ENCODE results near the gene CDV3. TPM values are rescaled to one million over a fixed set of nuclear protein-coding genes. Genes with fewer than 3 reads are reported as not detected.
"Not testable (repeated sequence)": the region's sequence is repeated elsewhere in the genome, so short reads cannot be mapped to it uniquely, and the experiment has no call there.

Gene CDV3
- total RNA-seq, 6 experiments from 2014 or later: 61.3 to 104 (median 81.3) TPM

DNA sequence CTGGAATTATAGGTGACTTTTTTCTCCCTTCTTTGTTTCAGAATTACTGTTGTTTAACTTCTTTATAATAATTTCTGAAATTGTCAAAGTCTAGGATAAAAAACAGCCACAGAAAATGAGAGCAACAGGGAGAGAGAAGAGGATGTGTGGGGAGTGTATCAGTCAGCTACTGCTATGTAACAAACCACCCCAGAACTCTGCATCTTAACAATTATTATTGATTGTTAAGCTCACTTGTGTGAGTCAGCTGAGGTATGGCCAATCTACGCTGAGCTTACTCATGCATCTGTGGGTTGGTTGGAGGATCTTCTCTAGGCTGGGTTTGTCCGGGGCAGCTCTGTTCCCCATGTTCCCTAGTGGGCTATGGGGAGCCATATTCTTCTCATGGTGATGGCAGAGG is 43.7 kb upstream of the CDV3 start:
- Histone ChIP-seq H3K27me3 (no peaks in the 10 kb centered on the region), H3K36me3 (no peaks in the 10 kb centered on the region), H3K27ac (no peak overlapping the region), H3K4me3 (no peak overlapping the region), H3K9me3 (no peaks in the 10 kb centered on the region), H3K4me1 (no peaks in the 10 kb centered on the region)
- DNase-seq (no peak), ATAC-seq (no peak)
- 90% methylated on average over 2 of the region's 2 CpGs for WGBS (ENCODE audit: insufficient coverage, low coverage, low lambda C conversion rate, missing lambda C conversion rate)
- intact Hi-C loops (cut with DNase I): no loop called here
- TF ChIP-seq POLR2A (IDR thresholded peaks at IDR 0.05) (no peak), CTCF (IDR thresholded peaks at IDR 0.05) (no peak)

GRCh38 chr3:133531981-133532380 is 41.5 kb upstream of the CDV3 start:
- no peaks in the 10 kb centered on the region for H3K9me3 ChIP-seq
- H3K4me1 ChIP-seq: peaks cover 0 to 18% (median 8%) of the 10 kb centered on the region in 4 donors
- no peak overlapping the region for H3K27ac ChIP-seq
- DNase-seq (no peak), ATAC-seq (no peak)
- intact Hi-C loops (cut with DNase I): no loop called here
- H3K27me3 ChIP-seq: no peaks in the 10 kb centered on the region
- 50% methylated on average over 3 of the region's 5 CpGs for WGBS (ENCODE audit: insufficient coverage, low coverage, low lambda C conversion rate, missing lambda C conversion rate)
- H3K36me3 ChIP-seq: no peaks in the 10 kb centered on the region
- no peak for TF ChIP-seq POLR2A (IDR thresholded peaks at IDR 0.05)
- no peak for TF ChIP-seq CTCF (IDR thresholded peaks at IDR 0.05)
- no peak overlapping the region for H3K4me3 ChIP-seq

- H3K36me3 ChIP-seq: no peaks in the 10 kb centered on the region
- DNase-seq: no peak
- no peak for ATAC-seq
- TF ChIP-seq POLR2A (IDR thresholded peaks at IDR 0.05) (no peak), CTCF (IDR thresholded peaks at IDR 0.05) (no peak)
- H3K9me3 ChIP-seq: no peaks in the 10 kb centered on the region
- H3K27ac ChIP-seq: no peak overlapping the region
- 80% methylated on average over 1 of the region's 5 CpGs for WGBS (ENCODE audit: insufficient coverage, low coverage, low lambda C conversion rate, missing lambda C conversion rate)
- intact Hi-C loops (cut with DNase I): no loop called here
- no peak overlapping the region for H3K4me3 ChIP-seq
- peaks cover 0 to 20% (median 8%) of the 10 kb centered on the region in 4 donors for H3K4me1 ChIP-seq
- no peaks in the 10 kb centered on the region for H3K27me3 ChIP-seq
Measured at GRCh38 chr3:133532951-133533350, 40.5 kb upstream of the CDV3 start.

DNA sequence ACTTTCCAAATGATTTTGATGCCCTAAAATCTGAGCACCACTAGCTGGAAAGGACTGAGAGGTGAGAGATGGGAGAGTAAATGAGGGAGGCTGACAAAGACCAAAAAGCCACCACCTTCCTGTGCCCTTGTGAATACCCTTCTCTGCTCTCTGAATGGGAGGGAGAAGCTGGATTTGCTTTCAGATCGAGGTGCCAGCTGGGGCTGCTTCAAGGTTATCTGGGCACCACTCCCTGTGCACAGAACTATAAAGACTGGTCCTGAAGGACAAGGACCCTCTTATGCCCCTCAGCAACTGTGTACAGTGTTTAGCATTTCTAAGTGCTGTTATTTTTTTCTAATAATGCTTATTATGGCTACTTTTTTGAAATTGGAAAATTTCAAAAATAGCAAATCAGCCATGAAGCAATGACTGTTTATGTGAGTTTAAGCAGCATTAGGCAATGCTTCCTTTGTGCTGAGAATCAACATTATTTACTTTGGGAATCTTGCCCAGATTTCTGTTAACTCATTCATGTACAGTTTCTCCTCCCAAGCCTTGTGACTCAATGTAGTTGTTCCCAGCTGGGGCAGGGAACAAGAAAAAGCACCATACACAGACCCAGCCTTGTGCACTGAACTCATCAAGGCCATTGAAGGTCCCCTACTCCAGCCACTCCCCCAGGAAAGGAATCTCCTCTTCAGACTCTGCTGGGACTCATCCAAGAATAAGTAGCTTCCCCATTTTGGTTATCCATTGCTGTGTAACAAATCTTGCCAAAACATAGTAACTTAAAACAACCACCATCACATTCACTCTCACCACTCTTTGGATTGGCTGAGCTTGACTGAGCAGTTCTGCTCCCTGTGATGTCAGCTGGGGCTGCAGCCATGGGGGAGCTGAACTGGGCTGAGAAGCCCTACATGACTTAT is 37.3 kb upstream of the CDV3 start:
- TF ChIP-seq CTCF (IDR thresholded peaks at IDR 0.05): no peak
- no peak for TF ChIP-seq POLR2A (IDR thresholded peaks at IDR 0.05)
- Histone ChIP-seq H3K27me3 (no peaks in the 10 kb centered on the region), H3K27ac (peak overlapping the region; percentile 62 to 81 (median 67)), H3K4me1 (peaks cover 0 to 29% (median 11%) of the 10 kb centered on the region in 4 donors), H3K36me3 (no peaks in the 10 kb centered on the region), H3K9me3 (no peaks in the 10 kb centered on the region), H3K4me3 (peak overlapping the region in 1 of 3 donors; percentile 24)
- DNase-seq (peak; percentile 49 to 82 (median 81)), ATAC-seq (peak; percentile 83 to 92 (median 89))
- WGBS (ENCODE audit: insufficient coverage, low coverage, low lambda C conversion rate, missing lambda C conversion rate): no CpG with 5 or more reads among the region's 1 CpG
- intact Hi-C loops (cut with DNase I): no loop called here

DNA sequence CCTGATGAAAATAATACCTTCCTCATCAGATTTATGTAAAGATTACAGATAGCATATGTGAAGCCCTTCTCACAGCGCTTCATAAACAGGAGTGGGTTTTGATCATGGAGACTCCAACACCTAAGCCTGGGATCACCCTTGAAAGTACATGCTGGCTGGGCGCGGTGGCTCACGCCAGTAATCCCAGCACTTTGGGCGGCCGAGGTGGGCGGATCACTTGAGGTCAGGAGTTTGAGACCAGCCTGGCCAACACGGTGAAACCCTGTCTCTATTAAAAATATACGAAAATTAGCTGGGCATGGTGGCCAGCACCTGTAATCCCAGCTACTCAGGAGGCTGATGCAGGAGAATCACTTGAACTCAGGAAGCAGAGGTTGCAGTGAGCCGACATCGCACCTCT is 36.4 kb upstream of the CDV3 start:
- H3K4me3 ChIP-seq; DNase-seq; intact Hi-C loops (cut with DNase I); H3K27me3 ChIP-seq; H3K9me3 ChIP-seq; ATAC-seq; H3K36me3 ChIP-seq: not testable (repeated sequence)
- WGBS (ENCODE audit: insufficient coverage, low coverage, low lambda C conversion rate, missing lambda C conversion rate): 93% methylated on average over 11 of the region's 11 CpGs
- peak overlapping the region in 2 of 3 donors; percentile 61 to 81 for H3K27ac ChIP-seq
- H3K4me1 ChIP-seq: peaks cover 0 to 32% (median 11%) of the 10 kb centered on the region in 4 donors
